Fibroblast of lung (primary cell): Measurements from ENCODE around the gene RANBP1. TPM values are rescaled to one million over a fixed set of nuclear protein-coding genes. Genes with fewer than 3 reads are reported as not detected.

Experiments used
- DNase-seq, 2 donors: peaks; one replicate each; pipeline versions ENCODE4 v3.0.0 to v3.0.0-alpha.2; 2010; ENCODE audit warnings: low read depth in 2 of 2
- H2AFZ ChIP-seq: 2 replicates; pipeline ENCODE4 v1.5.1; 2012; ENCODE audit warnings: low read length, control low read depth, inconsistent platforms
- H3K27ac ChIP-seq: 2 replicates; pipeline ENCODE4 v1.5.1; 2011; ENCODE audit warnings: low read length, control low read depth; ENCODE audit not compliant: insufficient read depth
- H3K27me3 ChIP-seq: 2 replicates; pipeline ENCODE4 v1.5.1; 2011; ENCODE audit warnings: mild to moderate bottlenecking, low read length; ENCODE audit not compliant: control insufficient read depth, insufficient read depth
- H3K36me3 ChIP-seq: 2 replicates; pipeline ENCODE4 v1.5.1; 2011; ENCODE audit warnings: low read length; ENCODE audit not compliant: control insufficient read depth, insufficient read depth
- H3K4me1 ChIP-seq: 2 replicates; pipeline ENCODE4 v1.5.1; 2011; ENCODE audit warnings: low read length; ENCODE audit not compliant: control insufficient read depth, insufficient read depth; ENCODE audit errors: extremely low read depth
- H3K4me2 ChIP-seq: 2 replicates; pipeline ENCODE4 v1.5.1; 2011; ENCODE audit warnings: low read length, control low read depth; ENCODE audit not compliant: insufficient read depth; ENCODE audit errors: extremely low read depth
- H3K4me3 ChIP-seq, 4 experiments: fragments of 200-600 bp in 1 of 4; sonication (generic) in 1 of 4; replicated peaks in 1 of 4; 2 replicates each; pipeline ENCODE4 v1.5.1; 2011 to 2016; ENCODE audit warnings: low read length in 4 of 4, low read depth in 3 of 4, mild to moderate bottlenecking in 3 of 4, control low read depth in 2 of 4, inconsistent platforms in 1 of 4, mixed read lengths in 1 of 4; ENCODE audit not compliant: insufficient read depth in 1 of 4; ENCODE audit errors: control extremely low read depth in 1 of 4
- H3K79me2 ChIP-seq: 2 replicates; pipeline ENCODE4 v1.5.1; 2012; ENCODE audit warnings: mild to moderate bottlenecking, low read length, inconsistent platforms; ENCODE audit not compliant: control insufficient read depth, insufficient read depth
- H3K9ac ChIP-seq: 2 replicates; pipeline ENCODE4 v1.5.1; 2011; ENCODE audit warnings: mild to moderate bottlenecking, low read length, control low read depth; ENCODE audit not compliant: insufficient read depth
- H3K9me3 ChIP-seq: 2 replicates; pipeline ENCODE4 v1.5.1; 2012; ENCODE audit warnings: low read depth, low read length; ENCODE audit not compliant: control insufficient read depth, insufficient read depth
- H4K20me1 ChIP-seq: 2 replicates; pipeline ENCODE4 v1.5.1; 2011; ENCODE audit warnings: low read length; ENCODE audit not compliant: control insufficient read depth, insufficient read depth; ENCODE audit errors: extremely low read depth
- CTCF ChIP-seq, 2 donors: IDR thresholded peaks in 1 of 2; conservative IDR thresholded peaks in 1 of 2; 1 replicate in 1 of 2; 2 replicates in 1 of 2; pipeline ENCODE4 v1.5.1; 2011 to 2012; ENCODE audit warnings: low read length in 2 of 2, control low read depth in 1 of 2, inconsistent platforms in 1 of 2, low read depth in 1 of 2, mild to moderate bottlenecking in 1 of 2
- EZH2 ChIP-seq: IDR thresholded peaks from 2 replicates; pipeline ENCODE4 v1.5.1; 2012; ENCODE audit warnings: low read length, control low read depth, mild to moderate bottlenecking; ENCODE audit errors: missing control alignments
- polyA plus RNA-seq, 2 donors: library from polyadenylated mRNA; depleted of rRNA in 1 of 2; stranded (reverse) in 1 of 2; unstranded in 1 of 2; fragments of >200 nt; gene quantifications; 2 replicates each; pipeline ENCODE4 v1.2.1, GENCODE V29; 2011 to 2012; ENCODE audit warnings: missing spikeins in 1 of 2
- total RNA-seq: library from RNA; depleted of rRNA; stranded (reverse); fragments of >200 nt; gene quantifications from 2 replicates; pipeline ENCODE4 v1.2.1, GENCODE V29; 2014

RANBP1 gene
- total and polyA plus RNA-seq, 2 donors (not counting 1 experiment from before 2014, with no cell fraction given) = 88.5 to 178 TPM

GRCh38 chr22:20089226-20089976 lies 26.5 kb upstream of the RANBP1 start:
- H3K4me2 ChIP-seq = no peak overlapping the region
- no peak overlapping the region for H2AFZ ChIP-seq
- no peak overlapping the region for H3K9ac ChIP-seq
- H3K4me3 ChIP-seq = no peak overlapping the region
- H3K79me2 ChIP-seq = peaks cover 53% of the 10 kb centered on the region
- peaks cover 45% of the 10 kb centered on the region for H3K36me3 ChIP-seq
- no peaks in the 10 kb centered on the region for H3K9me3 ChIP-seq
- no peak overlapping the region for H3K27ac ChIP-seq
- TF ChIP-seq CTCF (conservative IDR thresholded peaks at IDR 0.05 in 1 of 2, IDR thresholded peaks at IDR 0.05 in 1 of 2; ENCODE audit: low read depth in 1 of 2, low read length in 2 of 2) = no peak
- TF ChIP-seq EZH2 = no peak
- no peaks in the 10 kb centered on the region for H3K27me3 ChIP-seq
- no peaks in the 10 kb centered on the region for H4K20me1 ChIP-seq
- H3K4me1 ChIP-seq = no peaks in the 10 kb centered on the region
- DNase-seq = no peak

GRCh38 chr22:20089977-20090729 lies 25.8 kb upstream of the RANBP1 start:
- DNase-seq = no peak
- no peak overlapping the region for H2AFZ ChIP-seq
- H3K4me3 ChIP-seq = no peak overlapping the region
- no peaks in the 10 kb centered on the region for H3K4me1 ChIP-seq
- H3K36me3 ChIP-seq = peaks cover 45% of the 10 kb centered on the region
- H3K9me3 ChIP-seq = no peaks in the 10 kb centered on the region
- no peaks in the 10 kb centered on the region for H4K20me1 ChIP-seq
- H3K9ac ChIP-seq = no peak overlapping the region
- no peaks in the 10 kb centered on the region for H3K27me3 ChIP-seq
- H3K79me2 ChIP-seq = peaks cover 45% of the 10 kb centered on the region
- no peak for TF ChIP-seq CTCF (conservative IDR thresholded peaks at IDR 0.05 in 1 of 2, IDR thresholded peaks at IDR 0.05 in 1 of 2; ENCODE audit: low read depth in 1 of 2, low read length in 2 of 2)
- TF ChIP-seq EZH2 = no peak
- H3K27ac ChIP-seq = no peak overlapping the region
- no peak overlapping the region for H3K4me2 ChIP-seq

- H3K36me3 ChIP-seq = peaks cover 45% of the 10 kb centered on the region
Measured at GRCh38 chr22:20090730-20091240, 25.1 kb upstream of the RANBP1 start.

More at GRCh38 chr22:20090730-20091240, 25.1 kb upstream of the RANBP1 start:
- Histone ChIP-seq H3K27me3 (no peaks in the 10 kb centered on the region), H3K4me1 (no peaks in the 10 kb centered on the region), H3K79me2 (peaks cover 43% of the 10 kb centered on the region), H3K27ac (no peak overlapping the region), H3K4me3 (no peak overlapping the region), H2AFZ (no peak overlapping the region), H3K9ac (no peak overlapping the region), H4K20me1 (no peaks in the 10 kb centered on the region), H3K4me2 (no peak overlapping the region), H3K9me3 (no peaks in the 10 kb centered on the region)
- DNase-seq = no peak
- no peak for TF ChIP-seq CTCF (conservative IDR thresholded peaks at IDR 0.05 in 1 of 2, IDR thresholded peaks at IDR 0.05 in 1 of 2; ENCODE audit: low read depth in 1 of 2, low read length in 2 of 2)
- TF ChIP-seq EZH2 = no peak
